K562 (cell line): Measurements from ENCODE around the gene PI4K2A. TPM values are rescaled to one million over a fixed set of nuclear protein-coding genes. Genes with fewer than 3 reads are reported as not detected.

Experiments
- CHD4 ChIP-seq: fragments of 200-600 bp; sonication (generic); IDR thresholded peaks from 3 replicates; pipeline ENCODE4 v1.6.1; 2012; ENCODE audit warnings: low read depth, mild to moderate bottlenecking, mixed read lengths, low read length, inconsistent platforms; ENCODE audit not compliant: insufficient read depth, insufficient replicate concordance, poor library complexity, severe bottlenecking
- ILK ChIP-seq: fragments of 450-650 bp; IDR thresholded peaks from 2 replicates; pipeline ENCODE4 v1.6.1; 2016; ENCODE audit warnings: missing genetic modification characterization, low read depth, mild to moderate bottlenecking, missing compliant biosample characterization, moderate library complexity, borderline replicate concordance
- MTF1 ChIP-seq: fragments of 250-450 bp; sonication (Bioruptor Pico); IDR thresholded peaks from 2 replicates; pipeline ENCODE4 v1.9.0; 2021; ENCODE audit warnings: moderate library complexity, mild to moderate bottlenecking, inconsistent platforms, borderline replicate concordance
- SMARCE1 ChIP-seq: fragments of 450-650 bp; IDR thresholded peaks from 2 replicates; pipeline ENCODE4 v1.7.1; 2016; ENCODE audit warnings: mild to moderate bottlenecking
- WHSC1 ChIP-seq: IDR thresholded peaks from one replicate; pipeline ENCODE4 v1.6.1; 2012; ENCODE audit warnings: low read length, control low read depth, inconsistent platforms
- polyA plus RNA-seq, 8 experiments: library from polyadenylated mRNA; depleted of rRNA in 4 of 8; stranded (reverse) in 5 of 8; unstranded in 3 of 8; fragments of >200 nt; fragmentation: Nextera tagmentation in 2 of 8; fragmentation: Illumina TruSeq in 1 of 8; extraction: Ambion mirVana in 2 of 8; extraction: Trizol in 1 of 8; gene quantifications; 2 replicates each; pipeline versions ENCODE4 v1.2.1 to v1.2.3, GENCODE V29; 2011 to 2014; ENCODE audit warnings: inconsistent platforms in 1 of 8, missing spikeins in 1 of 8
- total RNA-seq, 7 experiments: library from RNA; depleted of rRNA in 6 of 7; stranded (reverse); fragments of >200 nt in 6 of 7; fragmentation: Illumina TruSeq in 2 of 7; extraction: Trizol in 2 of 7; gene quantifications; 2 replicates each; pipeline versions ENCODE4 v1.2.1 to v1.2.3, GENCODE V29; 2011 to 2021; ENCODE audit warnings: low replicate concordance in 1 of 7
- TF ChIP-seq, protein P1 (sequence below): sonication (generic); formaldehyde crosslinking; IDR thresholded peaks from 2 replicates; pipeline ENCODE4 v1.8.1; 2023; ENCODE audit warnings: mild to moderate bottlenecking, missing genetic modification reagents
- TF ChIP-seq, protein P2 (sequence below): fragments of 450-650 bp; formaldehyde crosslinking; IDR thresholded peaks from 2 replicates; pipeline ENCODE4 v1.4.0; 2022; ENCODE audit warnings: mild to moderate bottlenecking, moderate library complexity
- TF ChIP-seq, protein P3 (sequence below), 2 experiments: IDR thresholded peaks; 2 replicates each; pipeline ENCODE4 v1.6.1; 2012; ENCODE audit warnings: improper control_type of control experiment in 2 of 2, low read depth in 2 of 2, low read length in 2 of 2, borderline replicate concordance in 1 of 2
- TF ChIP-seq, protein P4 (sequence below): fragments of 150-350 bp; IDR thresholded peaks from 2 replicates; pipeline ENCODE4 v1.6.1; 2014; ENCODE audit warnings: low read depth, mild to moderate bottlenecking, low read length, borderline replicate concordance
- TF ChIP-seq, protein P5 (sequence below), 3 experiments: fragments of 200-800 bp in 1 of 3; sonication (Bioruptor generic) in 1 of 3; sonication (generic) in 1 of 3; formaldehyde crosslinking in 1 of 3; IDR thresholded peaks; 2 replicates each; pipeline versions ENCODE4 v1.6.1 to v1.8.0; 2016 to 2022; ENCODE audit warnings: mild to moderate bottlenecking in 2 of 3, missing compliant biosample characterization in 2 of 3, missing genetic modification characterization in 2 of 3, missing genetic modification reagents in 1 of 3

The PI4K2A gene
- total and polyA plus RNA-seq, 9 of the 15 experiments (the other 6 are each of a cell fraction or from before 2014, with no cell fraction given) = 4.4 to 28.4 (median 16.5) TPM

DNA sequence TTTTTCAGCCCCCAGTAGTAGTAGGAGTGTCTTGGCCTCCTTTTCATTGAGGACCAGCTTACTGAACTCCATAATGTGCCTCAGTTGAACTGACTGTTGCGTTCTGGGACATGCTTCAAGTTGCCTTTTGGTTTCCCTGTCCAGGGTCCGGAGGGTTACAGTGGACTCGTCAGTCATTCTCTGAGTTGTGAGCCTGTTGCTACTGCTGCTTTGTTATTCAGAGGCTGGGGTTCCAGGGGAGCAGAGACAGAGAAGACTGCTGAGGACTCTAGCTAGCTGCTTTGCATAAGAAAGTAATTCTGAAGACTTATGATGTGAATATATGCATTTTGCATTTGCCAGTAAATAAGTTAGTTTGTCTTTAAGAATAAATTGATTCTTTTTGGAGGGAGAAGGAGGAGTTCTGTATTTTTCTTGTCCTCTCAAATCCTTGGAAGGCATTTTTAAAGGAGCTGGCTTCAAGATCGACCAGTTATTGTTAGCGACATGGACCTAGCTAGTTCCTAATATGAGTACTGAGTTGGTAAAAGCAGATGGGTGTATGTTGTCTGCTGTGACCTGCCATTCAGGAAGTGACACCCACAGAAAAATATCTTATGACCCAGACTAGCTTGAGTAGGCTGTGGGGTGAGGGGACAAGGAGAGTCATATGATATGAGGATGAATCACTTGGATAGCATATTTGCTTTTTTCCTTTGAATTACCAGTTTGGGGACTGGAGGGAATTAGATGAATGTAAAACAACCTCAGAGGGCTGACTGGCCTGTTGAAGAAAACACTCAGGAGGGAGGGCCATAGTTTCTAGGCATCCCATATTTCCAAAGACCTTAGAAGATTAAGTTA is 8.3 kb downstream of the PI4K2A start (continued):
- TF ChIP-seq, protein P1, sequence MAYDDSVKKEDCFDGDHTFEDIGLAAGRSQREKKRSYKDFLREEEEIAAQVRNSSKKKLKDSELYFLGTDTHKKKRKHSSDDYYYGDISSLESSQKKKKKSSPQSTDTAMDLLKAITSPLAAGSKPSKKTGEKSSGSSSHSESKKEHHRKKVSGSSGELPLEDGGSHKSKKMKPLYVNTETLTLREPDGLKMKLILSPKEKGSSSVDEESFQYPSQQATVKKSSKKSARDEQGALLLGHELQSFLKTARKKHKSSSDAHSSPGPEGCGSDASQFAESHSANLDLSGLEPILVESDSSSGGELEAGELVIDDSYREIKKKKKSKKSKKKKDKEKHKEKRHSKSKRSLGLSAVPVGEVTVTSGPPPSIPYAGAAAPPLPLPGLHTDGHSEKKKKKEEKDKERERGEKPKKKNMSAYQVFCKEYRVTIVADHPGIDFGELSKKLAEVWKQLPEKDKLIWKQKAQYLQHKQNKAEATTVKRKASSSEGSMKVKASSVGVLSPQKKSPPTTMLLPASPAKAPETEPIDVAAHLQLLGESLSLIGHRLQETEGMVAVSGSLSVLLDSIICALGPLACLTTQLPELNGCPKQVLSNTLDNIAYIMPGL = no peak
- TF ChIP-seq CHD4 (no peak), SMARCE1 (peak; percentile 71), ILK (no peak), MTF1 (no peak), WHSC1 (no peak)
- TF ChIP-seq, protein P2, sequence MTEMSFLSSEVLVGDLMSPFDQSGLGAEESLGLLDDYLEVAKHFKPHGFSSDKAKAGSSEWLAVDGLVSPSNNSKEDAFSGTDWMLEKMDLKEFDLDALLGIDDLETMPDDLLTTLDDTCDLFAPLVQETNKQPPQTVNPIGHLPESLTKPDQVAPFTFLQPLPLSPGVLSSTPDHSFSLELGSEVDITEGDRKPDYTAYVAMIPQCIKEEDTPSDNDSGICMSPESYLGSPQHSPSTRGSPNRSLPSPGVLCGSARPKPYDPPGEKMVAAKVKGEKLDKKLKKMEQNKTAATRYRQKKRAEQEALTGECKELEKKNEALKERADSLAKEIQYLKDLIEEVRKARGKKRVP (CRISPR knock-in tag) = no peak
- TF ChIP-seq, protein P3, sequence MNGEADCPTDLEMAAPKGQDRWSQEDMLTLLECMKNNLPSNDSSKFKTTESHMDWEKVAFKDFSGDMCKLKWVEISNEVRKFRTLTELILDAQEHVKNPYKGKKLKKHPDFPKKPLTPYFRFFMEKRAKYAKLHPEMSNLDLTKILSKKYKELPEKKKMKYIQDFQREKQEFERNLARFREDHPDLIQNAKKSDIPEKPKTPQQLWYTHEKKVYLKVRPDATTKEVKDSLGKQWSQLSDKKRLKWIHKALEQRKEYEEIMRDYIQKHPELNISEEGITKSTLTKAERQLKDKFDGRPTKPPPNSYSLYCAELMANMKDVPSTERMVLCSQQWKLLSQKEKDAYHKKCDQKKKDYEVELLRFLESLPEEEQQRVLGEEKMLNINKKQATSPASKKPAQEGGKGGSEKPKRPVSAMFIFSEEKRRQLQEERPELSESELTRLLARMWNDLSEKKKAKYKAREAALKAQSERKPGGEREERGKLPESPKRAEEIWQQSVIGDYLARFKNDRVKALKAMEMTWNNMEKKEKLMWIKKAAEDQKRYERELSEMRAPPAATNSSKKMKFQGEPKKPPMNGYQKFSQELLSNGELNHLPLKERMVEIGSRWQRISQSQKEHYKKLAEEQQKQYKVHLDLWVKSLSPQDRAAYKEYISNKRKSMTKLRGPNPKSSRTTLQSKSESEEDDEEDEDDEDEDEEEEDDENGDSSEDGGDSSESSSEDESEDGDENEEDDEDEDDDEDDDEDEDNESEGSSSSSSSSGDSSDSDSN (IDR thresholded peaks at IDR 0.05; ENCODE audit: borderline replicate concordance in 1 of 2, low read depth in 2 of 2, low read length in 2 of 2) = no peak
- TF ChIP-seq, protein P4, sequence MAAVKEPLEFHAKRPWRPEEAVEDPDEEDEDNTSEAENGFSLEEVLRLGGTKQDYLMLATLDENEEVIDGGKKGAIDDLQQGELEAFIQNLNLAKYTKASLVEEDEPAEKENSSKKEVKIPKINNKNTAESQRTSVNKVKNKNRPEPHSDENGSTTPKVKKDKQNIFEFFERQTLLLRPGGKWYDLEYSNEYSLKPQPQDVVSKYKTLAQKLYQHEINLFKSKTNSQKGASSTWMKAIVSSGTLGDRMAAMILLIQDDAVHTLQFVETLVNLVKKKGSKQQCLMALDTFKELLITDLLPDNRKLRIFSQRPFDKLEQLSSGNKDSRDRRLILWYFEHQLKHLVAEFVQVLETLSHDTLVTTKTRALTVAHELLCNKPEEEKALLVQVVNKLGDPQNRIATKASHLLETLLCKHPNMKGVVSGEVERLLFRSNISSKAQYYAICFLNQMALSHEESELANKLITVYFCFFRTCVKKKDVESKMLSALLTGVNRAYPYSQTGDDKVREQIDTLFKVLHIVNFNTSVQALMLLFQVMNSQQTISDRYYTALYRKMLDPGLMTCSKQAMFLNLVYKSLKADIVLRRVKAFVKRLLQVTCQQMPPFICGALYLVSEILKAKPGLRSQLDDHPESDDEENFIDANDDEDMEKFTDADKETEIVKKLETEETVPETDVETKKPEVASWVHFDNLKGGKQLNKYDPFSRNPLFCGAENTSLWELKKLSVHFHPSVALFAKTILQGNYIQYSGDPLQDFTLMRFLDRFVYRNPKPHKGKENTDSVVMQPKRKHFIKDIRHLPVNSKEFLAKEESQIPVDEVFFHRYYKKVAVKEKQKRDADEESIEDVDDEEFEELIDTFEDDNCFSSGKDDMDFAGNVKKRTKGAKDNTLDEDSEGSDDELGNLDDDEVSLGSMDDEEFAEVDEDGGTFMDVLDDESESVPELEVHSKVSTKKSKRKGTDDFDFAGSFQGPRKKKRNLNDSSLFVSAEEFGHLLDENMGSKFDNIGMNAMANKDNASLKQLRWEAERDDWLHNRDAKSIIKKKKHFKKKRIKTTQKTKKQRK = no peak
- TF ChIP-seq, protein P5, sequence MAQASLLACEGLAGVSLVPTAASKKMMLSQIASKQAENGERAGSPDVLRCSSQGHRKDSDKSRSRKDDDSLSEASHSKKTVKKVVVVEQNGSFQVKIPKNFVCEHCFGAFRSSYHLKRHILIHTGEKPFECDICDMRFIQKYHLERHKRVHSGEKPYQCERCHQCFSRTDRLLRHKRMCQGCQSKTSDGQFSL (CRISPR knock-in tag; IDR thresholded peaks at IDR 0.05) = no peak
- TF ChIP-seq, protein P5 (tag; IDR thresholded peaks at IDR 0.05) = no peak
